OCI-LY3 (cell line): ENCODE results near the gene TBRG4.

ENCODE experiments used
- H2AFZ ChIP-seq: fragments of 200-600, 300-600 bp; shearing (Covaris generic); 2 replicates; pipeline ENCODE4 v1.6.0; 2014; ENCODE audit warnings: antibody characterized with exemption, low read depth, low read length
- H3K27ac ChIP-seq: fragments of 200-600, 300-600 bp; sonication (generic); 2 replicates; pipeline ENCODE4 v1.5.1; 2014; ENCODE audit warnings: mild to moderate bottlenecking, low read length, moderate library complexity, mixed read lengths
- H3K27me3 ChIP-seq: fragments of 200-600, 300-600 bp; sonication (generic); 2 replicates; pipeline ENCODE4 v1.6.1; 2014; ENCODE audit warnings: low read depth, low read length, mixed read lengths
- H3K36me3 ChIP-seq: fragments of 200-600, 300-600 bp; sonication (generic); replicated peaks from 2 replicates; pipeline ENCODE3; 2014; ENCODE audit warnings: low read depth, low read length, mixed read lengths
- H3K4me1 ChIP-seq: fragments of 300-600, 200-600 bp; sonication (generic); 2 replicates; pipeline ENCODE4 v1.6.1; 2014; ENCODE audit warnings: low read length, mixed read lengths
- H3K4me2 ChIP-seq: fragments of 200-600, 300-600 bp; sonication (generic); 2 replicates; pipeline ENCODE4 v1.6.1; 2014; ENCODE audit warnings: low read length, mixed read lengths
- H3K4me3 ChIP-seq: fragments of 300-600, 200-600 bp; sonication (generic); 2 replicates; pipeline ENCODE4 v1.5.1; 2014; ENCODE audit warnings: antibody characterized with exemption, mild to moderate bottlenecking, low read length, moderate library complexity
- H3K79me2 ChIP-seq: fragments of 300-600, 200-600 bp; shearing (Covaris generic); 2 replicates; pipeline ENCODE4 v1.6.1; 2014; ENCODE audit warnings: mild to moderate bottlenecking, low read length, mixed read lengths
- H3K9ac ChIP-seq: fragments of 300-600, 200-600 bp; shearing (Covaris generic); 2 replicates; pipeline ENCODE4 v1.6.0; 2014; ENCODE audit warnings: mild to moderate bottlenecking, low read length, moderate library complexity
- H3K9me3 ChIP-seq: fragments of 200-600, 300-600 bp; shearing (Covaris generic); 2 replicates; pipeline ENCODE4 v1.6.1; 2014; ENCODE audit warnings: low read length, mixed read lengths; ENCODE audit not compliant: insufficient read depth
- H4K20me1 ChIP-seq: fragments of 200-600, 300-600 bp; sonication (generic); 2 replicates; pipeline ENCODE4 v1.6.1; 2016; ENCODE audit warnings: low read length, mixed read lengths; ENCODE audit not compliant: insufficient read depth
- EZH2phosphoT487 ChIP-seq: fragments of 200-600 bp; shearing (Covaris generic); IDR thresholded peaks from 2 replicates; pipeline ENCODE4 v1.6.1; 2018; ENCODE audit warnings: antibody characterized with exemption, mixed run types, low read depth
- TF ChIP-seq, protein P1 (sequence below): fragments of 200-600, 300-600 bp; sonication (generic); IDR thresholded peaks from 2 replicates; pipeline ENCODE4 v1.5.1; 2014; ENCODE audit warnings: antibody characterized with exemption, low read length, low read depth

TBRG4 gene

DNA sequence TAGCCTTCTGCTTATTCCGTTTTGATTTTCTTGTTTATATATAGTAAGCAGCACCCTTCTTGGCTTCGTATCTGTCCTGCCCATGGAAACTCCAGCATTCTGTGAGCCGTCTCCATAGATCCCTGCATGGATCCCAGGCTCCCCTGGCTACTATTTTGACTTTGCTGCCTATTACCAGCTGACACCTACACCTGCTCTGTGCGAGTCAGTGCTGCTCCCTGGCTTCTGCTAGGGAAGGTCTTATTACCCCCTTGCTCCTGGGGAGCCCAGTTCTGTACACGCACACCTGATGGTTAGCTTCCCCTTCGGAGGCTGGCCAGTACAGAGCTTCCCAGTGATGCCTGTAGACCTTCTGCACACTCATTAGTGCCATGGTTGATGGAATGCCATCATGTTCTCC is 58.1 kb downstream of the TBRG4 start:
- no peak overlapping the region for H3K4me3 ChIP-seq
- H3K36me3 ChIP-seq = peaks cover 2% of the 10 kb centered on the region
- H3K4me1 ChIP-seq = no peaks in the 10 kb centered on the region
- no peaks in the 10 kb centered on the region for H3K79me2 ChIP-seq
- no peak overlapping the region for H3K27ac ChIP-seq
- no peaks in the 10 kb centered on the region for H3K9me3 ChIP-seq
- H3K9ac ChIP-seq = no peak overlapping the region
- no peak overlapping the region for H3K4me2 ChIP-seq
- no peak overlapping the region for H2AFZ ChIP-seq
- H4K20me1 ChIP-seq = peaks cover 15% of the 10 kb centered on the region
- H3K27me3 ChIP-seq = no peaks in the 10 kb centered on the region
- no peak for TF ChIP-seq EZH2phosphoT487
- TF ChIP-seq, protein P1, sequence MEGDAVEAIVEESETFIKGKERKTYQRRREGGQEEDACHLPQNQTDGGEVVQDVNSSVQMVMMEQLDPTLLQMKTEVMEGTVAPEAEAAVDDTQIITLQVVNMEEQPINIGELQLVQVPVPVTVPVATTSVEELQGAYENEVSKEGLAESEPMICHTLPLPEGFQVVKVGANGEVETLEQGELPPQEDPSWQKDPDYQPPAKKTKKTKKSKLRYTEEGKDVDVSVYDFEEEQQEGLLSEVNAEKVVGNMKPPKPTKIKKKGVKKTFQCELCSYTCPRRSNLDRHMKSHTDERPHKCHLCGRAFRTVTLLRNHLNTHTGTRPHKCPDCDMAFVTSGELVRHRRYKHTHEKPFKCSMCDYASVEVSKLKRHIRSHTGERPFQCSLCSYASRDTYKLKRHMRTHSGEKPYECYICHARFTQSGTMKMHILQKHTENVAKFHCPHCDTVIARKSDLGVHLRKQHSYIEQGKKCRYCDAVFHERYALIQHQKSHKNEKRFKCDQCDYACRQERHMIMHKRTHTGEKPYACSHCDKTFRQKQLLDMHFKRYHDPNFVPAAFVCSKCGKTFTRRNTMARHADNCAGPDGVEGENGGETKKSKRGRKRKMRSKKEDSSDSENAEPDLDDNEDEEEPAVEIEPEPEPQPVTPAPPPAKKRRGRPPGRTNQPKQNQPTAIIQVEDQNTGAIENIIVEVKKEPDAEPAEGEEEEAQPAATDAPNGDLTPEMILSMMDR = no peak

DNA sequence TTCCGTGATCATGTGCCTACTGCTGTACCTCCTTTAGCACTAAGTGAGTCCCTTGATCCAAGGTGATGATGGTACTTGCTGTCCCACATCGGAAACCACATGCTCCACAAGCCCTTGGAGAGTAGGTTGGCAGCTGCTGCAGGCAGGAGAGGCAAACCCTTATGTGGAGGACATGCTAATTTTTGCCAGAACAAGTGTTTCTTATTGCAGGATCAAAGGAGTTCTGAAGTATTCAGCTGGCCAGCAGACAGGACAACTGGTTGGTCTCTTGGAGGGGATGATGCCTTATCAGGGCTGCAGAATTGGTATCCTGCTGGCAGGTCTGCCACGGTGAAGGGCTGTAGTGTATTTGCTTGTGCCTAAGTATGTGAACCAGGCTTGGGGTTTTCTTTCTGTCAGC is 59.5 kb downstream of the TBRG4 start:
- Histone ChIP-seq H3K27ac (no peak overlapping the region), H3K9me3 (no peaks in the 10 kb centered on the region), H4K20me1 (peaks cover 9% of the 10 kb centered on the region; the same call in 1 of the 2 replicates), H3K4me1 (no peaks in the 10 kb centered on the region), H3K4me3 (no peak overlapping the region), H3K79me2 (no peaks in the 10 kb centered on the region), H2AFZ (no peak overlapping the region), H3K9ac (no peak overlapping the region), H3K36me3 (peaks cover 2% of the 10 kb centered on the region), H3K27me3 (no peaks in the 10 kb centered on the region), H3K4me2 (no peak overlapping the region)
- TF ChIP-seq EZH2phosphoT487 = no peak
- TF ChIP-seq, protein P1 = no peak

DNA sequence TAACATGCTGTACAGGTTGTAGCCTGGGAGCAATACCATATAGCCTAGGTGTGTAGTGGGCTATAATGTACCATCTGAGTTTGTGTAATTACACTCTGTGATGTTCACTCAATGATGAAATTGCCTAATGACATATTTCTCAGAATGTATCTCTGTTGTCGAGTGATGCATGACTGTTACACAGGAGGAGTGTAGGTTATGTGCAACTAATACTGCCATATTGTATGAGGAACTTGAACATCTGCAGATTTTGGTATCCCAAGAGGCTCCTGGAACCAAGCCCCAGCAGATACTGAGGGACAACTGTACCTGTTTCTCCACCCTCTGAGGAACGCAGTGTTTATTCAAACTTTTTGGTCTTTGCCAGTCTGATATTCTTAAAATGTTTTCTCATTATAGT is 61.3 kb downstream of the TBRG4 start:
- Histone ChIP-seq H3K79me2 (no peaks in the 10 kb centered on the region), H3K36me3 (peaks cover 6% of the 10 kb centered on the region), H3K9me3 (no peaks in the 10 kb centered on the region), H3K4me1 (no peaks in the 10 kb centered on the region), H3K9ac (no peak overlapping the region), H3K4me2 (no peak overlapping the region), H3K27me3 (no peaks in the 10 kb centered on the region), H4K20me1 (peaks cover 9% of the 10 kb centered on the region; the same call in 1 of the 2 replicates), H3K4me3 (no peak overlapping the region), H3K27ac (no peak overlapping the region), H2AFZ (no peak overlapping the region)
- TF ChIP-seq, protein P1 = no peak
- TF ChIP-seq EZH2phosphoT487 = no peak
